Activated effector memory CD4-positive, alpha-beta T cell treated with anti-CD3 and anti-CD28 coated beads, Interleukin-2, amount 50 U/mL, for 16 hours (primary cell): Measurements from ENCODE around the gene SMPD2.
"Not testable (repeated sequence)": the region's sequence is repeated elsewhere in the genome, so short reads cannot be mapped to it uniquely, and the experiment has no call there.

Source experiments
- DNase-seq: peaks from one replicate; pipeline ENCODE4 v3.0.0-alpha.2; 2020

The SMPD2 gene

GRCh38 chr6:109447087-109447486, 6.6 kb downstream of the SMPD2 start:
- DNase-seq = no peak

GRCh38 chr6:109447878-109448555, 7.5 kb downstream of the SMPD2 start:
- DNase-seq = no peak

DNA sequence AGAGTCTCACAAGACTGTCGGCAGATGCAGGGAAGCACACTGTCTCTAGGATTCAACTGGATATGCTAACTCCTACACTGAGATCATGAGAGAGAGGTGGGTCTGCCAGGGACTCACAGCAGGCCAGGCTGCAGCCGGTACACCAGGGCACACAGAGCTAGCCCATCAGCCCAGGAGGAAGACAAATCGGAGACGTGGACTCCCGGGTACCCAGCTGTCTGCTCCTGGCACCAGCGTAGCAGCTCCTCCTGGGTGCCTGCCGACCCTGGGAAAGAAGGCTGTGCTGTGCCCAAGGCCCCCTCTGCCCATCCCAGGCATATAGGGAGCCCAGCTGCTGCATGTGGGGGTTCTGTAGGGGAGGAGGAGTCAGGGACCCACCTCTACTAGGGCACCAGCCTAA, 8.1 kb downstream of the SMPD2 start:
- DNase-seq = no peak

GRCh38 chr6:109449064-109449794, 8.7 kb downstream of the SMPD2 start:
- DNase-seq = no peak

DNA sequence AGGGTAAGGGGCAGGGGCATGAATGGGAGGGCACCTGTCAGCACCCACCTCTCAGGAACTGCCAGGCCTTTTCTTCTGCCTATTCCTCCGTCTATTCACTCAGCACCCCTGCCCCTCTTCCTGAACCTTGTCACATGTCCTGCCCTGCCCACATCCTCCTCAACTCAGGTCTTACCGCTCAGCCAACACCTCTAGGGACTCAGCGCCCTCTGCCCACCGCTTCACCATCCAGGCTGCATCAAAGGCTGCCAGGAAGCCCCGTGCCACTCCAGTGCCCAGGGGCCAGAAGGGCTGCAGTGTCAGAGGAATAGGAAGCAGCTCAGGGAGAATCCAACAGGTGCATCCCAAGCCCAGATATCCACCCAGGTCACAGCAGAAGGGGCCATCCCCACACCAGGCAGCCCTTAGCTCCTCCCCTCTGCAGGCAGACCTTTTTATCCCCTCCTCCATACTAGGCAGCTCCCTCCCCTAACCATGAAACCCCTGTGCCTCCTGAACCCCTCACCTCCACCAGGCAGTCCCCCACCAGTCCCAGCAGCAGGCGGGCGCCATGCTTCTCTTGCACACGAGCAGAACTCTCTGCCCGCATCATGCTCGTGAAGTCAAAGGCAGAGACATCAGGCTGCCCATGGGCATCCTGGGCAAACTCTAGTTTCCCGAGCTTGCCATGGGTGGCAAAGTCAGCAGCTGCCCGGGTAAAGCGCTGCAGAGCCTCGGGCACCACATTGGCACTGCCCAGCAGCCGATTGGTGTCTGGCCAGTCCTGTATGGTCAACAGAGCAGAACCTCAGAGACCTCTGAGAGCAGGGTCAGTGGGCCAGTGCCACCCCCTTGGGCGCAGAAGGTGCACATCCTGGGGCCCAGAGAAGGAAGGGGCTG, 9.5 kb downstream of the SMPD2 start:
- DNase-seq = peak; percentile 68

DNA sequence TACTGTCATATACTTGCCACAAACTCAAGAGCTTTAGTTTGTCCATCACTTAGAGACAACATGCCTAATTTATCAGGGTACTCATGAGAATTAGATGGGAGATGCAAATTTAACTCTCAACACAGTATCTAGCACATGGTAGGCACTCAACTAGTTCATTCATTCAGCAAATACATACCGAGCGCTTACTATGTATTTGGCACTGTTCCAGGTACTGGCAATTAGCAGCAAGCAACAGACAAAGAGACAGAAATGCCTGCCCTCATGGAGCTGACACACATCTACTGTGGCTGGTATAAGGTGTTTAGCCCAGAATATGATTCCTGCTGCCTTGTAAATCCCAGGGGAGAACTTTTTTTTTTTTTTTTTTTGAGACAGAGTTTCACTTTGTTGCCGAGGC, 10.3 kb downstream of the SMPD2 start:
- no peak for DNase-seq

DNA sequence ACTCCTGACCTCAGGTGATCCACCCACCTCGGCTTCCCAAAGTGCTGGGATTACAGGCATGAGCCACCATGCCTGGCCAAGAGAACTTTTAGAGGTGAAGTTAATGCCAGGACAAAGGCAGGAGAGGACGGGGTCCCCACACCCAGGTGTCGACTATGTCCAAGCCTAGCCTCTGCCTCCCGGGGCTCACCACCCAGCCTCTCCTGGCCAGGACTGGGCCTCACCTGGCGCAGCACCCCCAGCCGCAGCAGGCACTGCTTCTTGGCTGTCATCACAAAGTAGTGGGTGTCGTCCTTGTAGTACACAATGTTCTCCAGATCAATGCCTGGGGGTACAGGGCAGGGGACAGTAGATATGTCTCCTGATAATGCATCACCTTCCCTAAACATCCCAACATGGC, 10.9 kb downstream of the SMPD2 start:
- DNase-seq = no peak

DNA sequence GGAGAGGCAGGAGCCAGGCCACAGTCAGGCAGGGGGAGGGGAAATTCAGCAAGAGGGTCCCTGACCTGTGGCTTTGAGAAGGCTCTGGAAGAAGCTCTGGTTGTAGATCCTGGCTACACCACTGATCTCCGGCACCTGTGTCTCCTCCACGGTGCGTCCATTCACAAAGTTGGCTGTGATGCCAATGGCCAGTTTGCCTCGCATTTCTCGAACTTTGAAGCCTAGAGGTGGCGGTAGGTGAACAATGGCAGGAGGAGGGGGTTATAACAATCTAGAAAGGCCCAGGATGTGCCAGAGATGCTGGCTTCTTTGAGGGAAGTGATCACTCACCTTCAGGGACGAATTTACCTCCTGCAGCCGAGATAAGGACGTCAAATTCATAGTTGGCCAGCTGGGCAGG, 11.7 kb downstream of the SMPD2 start:
- no peak for DNase-seq

GRCh38 chr6:109453156-109453555, 12.6 kb downstream of the SMPD2 start:
- DNase-seq = no peak

DNA sequence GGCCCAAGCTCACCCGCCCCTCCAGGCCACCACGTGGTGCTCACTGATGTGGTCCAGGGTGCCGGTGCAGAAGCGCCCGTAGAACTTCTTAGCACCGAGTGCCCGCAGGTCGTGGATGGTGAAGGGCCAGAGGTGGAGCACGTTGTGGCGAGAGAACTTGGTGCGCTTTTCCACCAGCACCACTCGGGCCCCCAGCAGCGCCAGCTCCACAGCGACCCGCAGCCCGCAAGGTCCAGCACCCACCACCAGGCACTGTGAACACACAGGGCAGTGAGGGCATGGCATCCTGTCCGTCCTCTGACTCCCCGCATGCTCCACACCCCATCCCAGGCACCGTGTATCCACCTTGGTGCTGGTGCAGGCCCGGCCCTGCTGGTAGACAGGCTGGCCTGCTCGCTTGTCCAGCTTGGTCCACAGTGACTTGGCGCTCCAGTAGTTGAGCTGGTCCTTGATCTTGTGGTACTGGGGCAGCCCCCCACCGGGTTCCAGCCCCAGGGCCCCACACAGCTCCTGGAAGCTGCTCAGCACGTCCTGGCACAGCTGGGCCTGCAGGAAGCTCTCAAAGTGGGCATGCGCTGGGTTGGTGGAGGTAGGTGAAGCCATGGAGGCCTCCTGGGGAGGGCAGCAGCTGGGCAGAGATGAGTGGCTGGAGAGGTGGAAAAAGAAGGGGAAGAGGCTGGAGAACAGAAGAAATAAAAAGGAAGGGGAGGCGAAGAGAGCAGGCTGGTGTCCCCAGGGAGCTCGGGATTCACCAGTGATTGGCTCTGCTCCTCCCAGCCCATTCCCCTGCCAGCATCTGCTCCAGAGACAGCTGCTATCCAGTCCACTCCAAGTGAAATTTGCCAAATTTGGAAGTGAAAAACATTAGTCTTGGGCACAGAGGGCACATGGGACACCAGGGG, 13.3 kb downstream of the SMPD2 start:
- DNase-seq = no peak

- peak; percentile 88 for DNase-seq
These were observed 14.2 kb downstream of the SMPD2 start for GRCh38 chr6:109454496-109455436.

DNA sequence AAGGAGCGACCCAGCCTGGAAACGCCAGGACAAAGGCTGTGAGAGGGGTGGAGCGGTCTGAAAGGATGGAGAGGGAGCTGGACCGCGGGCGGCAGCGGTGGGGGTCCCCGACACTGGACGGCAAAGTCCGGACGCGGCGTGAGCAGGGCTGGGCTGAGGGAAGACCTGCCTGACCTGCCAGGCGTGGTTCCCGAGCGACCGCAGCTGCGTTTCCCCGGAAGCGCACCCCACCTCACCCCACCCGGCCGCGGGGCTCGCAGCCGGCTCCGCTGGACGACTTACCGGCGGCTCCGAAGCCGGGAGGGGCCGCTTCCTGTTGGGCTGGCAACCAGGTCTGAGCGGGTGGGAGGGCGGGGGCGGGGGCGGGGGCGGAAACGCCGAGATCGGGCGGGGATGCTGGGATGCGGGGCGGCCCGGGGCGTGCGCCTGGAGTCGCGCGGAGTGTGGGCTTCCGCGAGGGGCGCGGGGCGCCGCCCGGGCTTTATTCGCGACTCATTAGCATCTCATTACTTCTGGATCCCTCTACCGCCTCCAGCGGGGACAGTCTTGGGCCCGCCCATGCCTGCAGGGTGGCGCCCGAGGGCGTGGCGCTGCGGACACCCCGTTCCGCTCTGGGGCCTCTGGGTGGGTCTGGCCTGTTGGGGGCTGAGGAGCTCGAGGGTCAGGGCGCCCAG, 15.1 kb downstream of the SMPD2 start, which contains the start of gene MICAL1:
MICAL1 (minus strand) TSS at position 336 of the 674 bp plus-strand sequence. CDS start 1,576 bp downstream, outside the sequence.
- peak; percentile 91 for DNase-seq

- no peak for DNase-seq
These were observed 15.6 kb downstream of the SMPD2 start for GRCh38 chr6:109456111-109456583.

GRCh38 chr6:109456710-109457561, 16.4 kb downstream of the SMPD2 start:
- DNase-seq = no peak

DNA sequence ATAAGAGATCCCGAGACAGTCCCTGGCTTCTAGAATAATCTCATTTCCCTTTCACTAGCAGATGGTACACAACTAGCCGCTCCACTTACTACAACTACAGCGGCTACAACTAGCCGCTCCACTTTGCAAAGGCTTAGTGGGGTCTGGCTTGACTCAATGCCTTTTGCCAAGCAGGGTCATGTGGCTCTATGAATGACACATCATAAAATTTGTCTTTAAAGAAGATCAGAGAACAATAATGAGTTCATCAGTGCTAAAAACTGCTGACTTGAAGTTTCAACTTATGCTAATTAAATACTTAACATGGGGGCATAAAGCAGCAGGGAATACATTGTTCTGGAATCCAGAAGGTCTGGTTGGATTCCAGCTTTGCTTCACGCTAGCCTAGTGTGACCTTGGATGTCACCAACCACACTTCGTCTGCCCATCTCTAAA, 17.1 kb downstream of the SMPD2 start:
- no peak for DNase-seq

GRCh38 chr6:109458774-109459531, 18.4 kb downstream of the SMPD2 start:
- DNase-seq = peak; percentile 74

DNA sequence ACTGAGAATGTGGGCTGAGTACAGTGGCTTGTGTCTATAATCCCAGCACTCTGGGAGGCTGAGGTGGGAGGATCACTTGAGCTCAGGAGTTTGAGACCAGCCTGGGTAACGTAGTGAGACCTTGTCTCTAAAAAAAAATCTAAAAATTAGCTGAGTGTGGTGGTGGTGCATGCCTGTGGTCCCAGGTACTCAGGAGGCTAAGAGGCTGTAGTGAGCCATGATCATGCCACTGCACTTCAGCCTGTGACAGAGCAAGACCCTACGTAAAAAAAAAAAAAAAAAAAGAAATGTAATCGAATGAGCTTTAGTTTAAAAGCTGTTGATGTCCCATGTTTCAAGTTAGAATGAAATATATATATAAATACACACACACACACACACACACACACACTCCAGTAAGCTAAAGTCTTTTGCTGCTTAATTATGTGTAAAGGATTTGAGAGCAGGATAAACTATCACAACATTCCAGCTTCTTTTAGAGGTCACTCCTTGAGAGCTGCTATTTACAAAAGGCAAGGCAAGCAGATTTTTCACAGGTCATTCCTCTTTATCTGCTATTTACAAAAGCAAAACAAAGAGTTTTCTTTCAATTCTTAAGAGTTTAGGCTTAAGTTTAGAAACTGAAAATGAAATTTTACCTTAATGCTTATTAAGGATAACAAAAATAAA, 19.8 kb downstream of the SMPD2 start:
- no peak for DNase-seq

DNA sequence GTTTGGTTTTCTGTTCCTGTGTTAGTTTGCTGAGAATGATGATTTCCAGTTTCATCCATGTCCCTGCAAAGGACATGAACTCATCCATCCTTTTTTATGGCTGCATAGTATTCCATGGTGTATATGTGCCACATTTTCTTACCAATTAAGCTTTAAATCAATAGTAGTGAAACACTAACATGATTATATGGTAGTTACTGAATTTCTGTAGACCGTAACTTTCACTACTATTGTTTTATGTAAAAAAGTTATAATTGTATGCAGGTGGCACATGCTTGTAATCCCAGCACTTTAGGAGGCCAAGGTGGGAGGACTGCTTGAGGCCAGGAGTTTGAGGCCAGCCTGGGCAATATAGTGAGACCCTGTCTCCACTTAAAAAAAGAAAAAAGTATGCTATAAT, 20.7 kb downstream of the SMPD2 start:
- not testable (repeated sequence) for DNase-seq
